HG03064 (cell line): ENCODE data around the gene ZNF766.
A peak's percentile ranks its signal among the peaks of the same experiment; 100 is the strongest.
"Not testable (repeated sequence)": the region's sequence is repeated elsewhere in the genome, so short reads cannot be mapped to it uniquely, and the experiment has no call there.

ENCODE experiments used
- ATAC-seq: cut with Tn5 transposase; IDR thresholded peaks from one replicate; pipeline ENCODE4 v1.9.1; 2021; ENCODE audit warnings: low read depth; ENCODE audit not compliant: unreplicated experiment

Gene ZNF766

DNA sequence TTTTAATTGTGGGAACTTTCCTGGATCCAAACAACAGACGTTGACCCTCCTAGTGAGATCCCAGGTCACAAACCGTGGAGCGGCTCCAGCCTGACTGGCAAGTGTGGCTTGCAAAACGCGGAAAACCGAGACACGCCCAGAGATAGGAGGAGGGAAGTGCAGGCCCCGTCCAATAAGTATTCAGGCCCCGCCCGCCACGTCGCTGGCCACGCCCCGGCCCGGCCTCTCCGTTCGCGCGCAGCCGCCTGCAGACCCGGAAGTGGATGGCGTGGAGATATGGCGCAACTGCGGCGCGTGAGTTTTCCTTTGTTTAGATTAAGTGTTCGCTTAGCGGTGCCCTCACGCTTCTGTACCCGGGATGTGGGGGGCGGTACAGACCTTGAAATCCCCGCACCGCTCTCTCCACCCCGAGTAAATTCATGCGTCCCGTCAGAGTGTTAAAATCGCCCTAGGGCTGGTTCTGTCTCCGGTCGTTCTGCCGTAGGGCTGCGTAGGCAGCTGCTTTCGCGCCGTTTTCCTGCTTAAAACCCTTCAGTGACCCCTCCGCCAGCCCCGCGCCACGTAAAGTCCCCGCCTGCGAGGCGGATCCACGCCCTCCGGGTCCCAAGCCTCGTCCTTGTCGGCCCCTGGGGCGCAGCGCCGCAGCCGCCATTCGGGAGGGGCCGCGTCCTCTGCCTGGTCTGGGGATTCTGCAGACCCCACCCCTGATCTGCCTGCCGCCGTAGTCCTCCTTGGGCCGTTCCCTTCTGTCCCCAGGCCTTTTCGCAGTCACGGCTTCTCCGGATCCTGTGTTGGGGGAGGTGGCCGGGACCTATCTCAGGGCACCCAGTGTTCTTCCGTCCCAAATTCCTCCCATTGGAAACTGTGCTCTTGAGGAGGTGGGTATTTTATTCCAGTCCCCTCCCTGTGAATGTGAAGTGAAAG, at the start of gene ZNF766:
ZNF766 (plus strand) TSS at position 250 of the 924 bp plus-strand sequence; CDS start at position 277, 27 bp downstream.
- peak; percentile 61 for ATAC-seq

DNA sequence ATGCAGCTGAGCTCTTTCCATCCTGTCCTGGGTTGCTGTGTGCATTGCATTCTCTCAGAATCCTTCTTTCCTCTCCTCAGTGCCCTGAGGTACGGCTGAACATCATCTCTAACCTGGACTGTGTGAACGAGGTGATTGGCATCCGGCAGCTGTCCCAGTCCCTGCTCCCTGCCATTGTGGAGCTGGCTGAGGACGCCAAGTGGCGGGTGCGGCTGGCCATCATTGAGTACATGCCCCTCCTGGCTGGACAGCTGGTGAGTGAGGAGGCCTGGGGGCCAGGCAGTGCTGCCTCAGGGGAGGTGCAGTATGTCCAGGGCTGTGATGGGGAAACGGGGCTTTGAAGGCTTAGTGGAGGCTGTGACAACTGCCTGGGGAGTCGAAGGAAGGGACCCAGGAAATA, 49.8 kb upstream of the ZNF766 start:
- ATAC-seq: no peak

DNA sequence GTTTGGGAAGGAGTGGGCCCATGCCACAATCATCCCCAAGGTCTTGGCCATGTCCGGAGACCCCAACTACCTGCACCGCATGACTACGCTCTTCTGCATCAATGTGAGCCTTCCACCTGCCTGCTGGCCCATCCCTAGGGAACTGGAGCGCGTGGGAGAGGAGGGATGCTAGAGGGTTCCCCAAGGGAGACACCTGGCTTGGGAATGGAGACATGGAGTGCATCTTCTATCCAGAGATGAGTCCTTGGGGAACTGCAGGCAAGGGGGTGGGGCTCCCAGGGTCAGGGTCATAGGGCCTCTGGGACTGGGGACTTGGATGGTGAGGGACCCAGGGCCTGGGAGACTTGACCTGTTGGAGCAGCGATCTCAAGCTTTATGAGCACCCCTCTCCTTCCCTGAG, 48.4 kb upstream of the ZNF766 start:
- no peak for ATAC-seq

- no peak for ATAC-seq
Measured at GRCh38 chr19:52221831-52222375, 47.5 kb upstream of the ZNF766 start.

DNA sequence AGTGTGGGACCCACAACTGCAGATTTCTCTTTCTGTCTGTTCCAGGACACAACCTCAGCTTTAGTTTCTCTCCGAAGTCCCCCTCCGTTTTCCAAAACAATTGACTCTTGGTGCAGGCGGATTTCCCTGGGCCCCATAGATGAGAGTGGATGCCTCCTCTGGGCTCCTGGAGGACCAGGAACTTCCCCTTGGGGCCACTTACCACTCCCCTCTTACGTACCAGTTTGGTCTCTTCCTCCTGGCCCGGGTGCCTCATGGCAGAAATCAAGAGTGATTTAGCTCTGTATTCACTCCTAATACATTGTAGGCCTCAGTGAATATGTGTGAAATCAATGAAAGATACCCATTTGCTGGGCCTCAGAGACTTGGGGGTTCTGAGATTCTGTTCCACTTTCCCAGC, 45.2 kb upstream of the ZNF766 start:
- ATAC-seq: no peak

DNA sequence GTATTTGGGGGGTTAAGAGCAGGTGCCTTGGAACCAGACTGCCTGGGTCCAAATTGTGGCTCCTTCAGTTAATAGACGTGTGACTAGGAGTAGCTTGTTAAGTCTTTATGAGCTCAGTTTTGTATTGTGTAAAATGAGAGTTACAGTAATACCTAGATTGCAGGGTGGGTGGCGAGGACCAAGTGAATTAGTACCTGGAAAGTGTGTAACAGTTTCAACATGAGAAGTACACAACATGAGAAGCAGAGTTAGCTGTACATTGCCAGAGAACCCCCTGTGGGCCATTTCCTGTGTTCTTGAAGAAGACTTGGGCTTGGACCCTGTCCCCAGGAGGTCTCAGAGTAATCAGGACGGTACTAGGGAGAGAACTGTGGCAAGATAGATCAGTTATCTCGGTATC, 42.7 kb upstream of the ZNF766 start:
- ATAC-seq: no peak

DNA sequence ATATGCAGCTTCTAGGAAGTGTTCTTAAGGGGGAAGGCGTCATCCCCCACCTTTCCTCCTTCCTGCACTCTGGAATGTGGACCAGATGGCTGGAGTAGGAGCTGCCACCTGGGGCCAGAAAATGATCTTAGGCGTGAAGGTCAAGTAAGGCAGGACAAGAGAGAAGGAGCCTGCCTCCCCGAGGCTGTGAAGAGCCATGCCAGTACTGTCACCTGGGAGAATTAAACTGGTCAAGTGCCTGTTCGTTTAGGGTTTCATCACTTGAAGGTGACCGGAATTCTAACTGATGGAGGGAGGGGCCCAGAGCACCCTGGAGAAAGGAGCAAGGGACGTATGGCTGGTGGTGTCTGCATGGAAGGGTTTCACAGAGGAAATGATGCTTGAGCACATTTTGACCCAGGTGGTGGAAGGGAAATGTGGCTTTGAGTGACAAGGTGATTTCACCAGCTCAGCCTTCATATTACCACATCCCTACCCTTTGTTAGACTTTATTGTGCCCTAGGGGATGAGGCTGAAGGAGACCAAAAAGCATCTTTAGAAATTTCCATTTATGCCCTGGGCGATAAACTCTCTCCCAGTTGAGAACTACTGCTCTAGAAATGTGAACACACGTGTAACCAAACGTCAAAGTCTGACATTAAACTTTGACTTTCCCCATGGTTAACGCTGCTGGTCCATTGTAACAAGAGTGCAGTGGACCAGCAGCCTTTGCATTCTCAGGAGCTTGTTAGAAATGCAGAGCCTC, 42.0 kb upstream of the ZNF766 start:
- ATAC-seq: no peak

DNA sequence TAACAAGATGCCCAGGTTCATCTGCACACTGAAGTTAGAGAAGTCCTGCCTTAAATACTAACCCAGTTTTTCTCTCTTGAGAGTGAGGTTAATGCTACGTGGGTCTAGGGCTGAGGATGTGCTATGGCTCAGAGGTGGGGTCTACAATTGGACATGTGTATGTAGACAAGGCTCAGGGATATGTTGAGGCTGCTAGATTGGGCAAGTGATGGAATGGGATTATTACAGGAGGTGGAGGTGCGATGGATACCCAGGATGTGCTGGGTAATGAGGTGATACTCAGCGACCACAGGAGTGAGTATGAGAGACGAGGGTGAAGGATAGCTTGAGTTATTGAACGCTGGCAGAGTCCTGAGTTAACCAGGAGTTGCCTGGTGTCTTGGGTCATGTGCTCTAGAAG, 41.4 kb upstream of the ZNF766 start:
- no peak for ATAC-seq

GRCh38 chr19:52229524-52229923, 39.9 kb upstream of the ZNF766 start:
- ATAC-seq: no peak

DNA sequence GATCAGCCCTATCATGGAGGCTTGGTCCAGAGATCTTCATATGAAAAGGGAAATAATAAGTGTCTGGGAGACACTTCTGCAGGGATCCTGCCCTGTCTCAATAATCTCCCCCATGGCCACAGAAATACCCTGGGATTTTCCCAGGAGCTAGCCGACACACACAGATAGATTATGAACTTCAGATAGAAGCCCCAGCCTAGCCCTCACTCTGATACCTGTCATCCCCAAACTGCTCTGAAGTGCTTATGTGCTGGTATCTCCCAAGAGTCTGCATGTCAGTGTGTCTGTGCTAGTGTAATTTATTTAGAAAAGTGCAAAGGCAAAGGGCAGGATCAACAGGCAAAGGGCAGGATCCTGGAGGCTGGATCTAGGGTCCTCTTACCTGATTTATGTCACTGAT, 38.7 kb upstream of the ZNF766 start:
- no peak for ATAC-seq

GRCh38 chr19:52231154-52231910, 38.1 kb upstream of the ZNF766 start:
- ATAC-seq: no peak

DNA sequence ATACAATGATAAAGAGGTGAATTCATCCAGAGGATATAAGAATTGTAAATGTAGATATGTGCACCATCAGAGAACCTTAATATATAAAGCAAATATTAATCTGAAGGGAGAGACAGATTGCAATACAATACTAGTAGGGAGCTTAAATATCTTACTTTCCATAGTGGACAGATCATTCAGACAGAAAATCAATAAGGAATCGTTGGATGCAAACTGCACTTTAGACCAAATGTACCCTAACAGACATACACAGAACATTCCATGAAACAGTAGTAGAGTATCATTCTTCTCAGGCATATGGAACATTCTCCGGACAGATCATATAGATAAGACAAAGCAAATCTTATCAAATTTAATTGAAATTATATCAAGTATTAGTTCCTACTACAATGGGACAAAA, 35.0 kb upstream of the ZNF766 start:
- no peak for ATAC-seq

GRCh38 chr19:52237197-52237596, 32.2 kb upstream of the ZNF766 start:
- ATAC-seq: no peak

DNA sequence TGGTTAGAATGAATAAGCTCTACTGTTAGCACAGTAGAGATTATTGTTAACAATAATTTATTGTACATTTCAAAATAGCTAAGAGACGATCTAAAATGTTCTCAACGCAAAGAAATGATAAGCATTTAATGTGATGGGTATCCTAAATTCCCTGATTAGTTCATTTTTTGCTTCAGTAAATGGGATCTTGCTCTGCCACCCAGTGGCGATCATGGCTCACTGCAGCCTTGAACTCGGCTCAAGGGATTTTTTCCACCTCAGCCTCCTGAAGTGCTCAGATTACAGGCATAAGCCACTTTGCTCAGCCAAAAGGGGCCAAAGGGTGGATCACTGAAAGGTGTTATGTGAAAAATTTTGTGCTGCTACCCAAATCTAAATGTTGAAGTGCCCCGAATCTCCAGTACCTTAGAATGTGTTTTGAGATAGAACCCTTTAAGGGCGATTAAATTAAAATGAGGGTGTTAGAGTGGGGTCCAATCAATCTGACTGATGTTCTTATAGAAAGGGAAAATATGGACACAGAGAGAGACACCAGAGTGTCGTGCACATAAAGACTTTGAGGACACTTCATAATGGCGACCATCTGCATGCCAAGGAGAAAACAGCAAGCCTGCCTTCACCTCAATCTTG, 31.5 kb upstream of the ZNF766 start:
- no peak for ATAC-seq

GRCh38 chr19:52244021-52244420, 25.4 kb upstream of the ZNF766 start:
- no peak for ATAC-seq

DNA sequence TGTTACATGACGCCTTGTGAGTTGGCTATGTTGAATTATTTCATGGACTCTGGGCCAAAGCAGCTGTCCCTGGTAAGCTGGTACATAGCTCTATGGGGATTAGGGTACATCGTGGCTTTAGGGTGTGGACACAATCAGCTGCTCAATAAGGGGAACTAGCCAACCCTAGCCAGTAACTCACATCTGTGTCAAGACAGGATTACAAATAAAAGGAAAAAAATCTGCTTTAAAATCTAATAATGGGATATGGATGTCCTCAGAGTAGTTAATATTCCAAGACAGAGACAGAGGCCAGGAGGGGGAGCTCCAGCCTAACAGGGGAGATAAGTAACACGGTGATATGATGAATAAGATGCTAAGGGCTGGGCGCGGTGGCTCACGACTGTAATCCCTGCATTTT, 21.1 kb upstream of the ZNF766 start:
- no peak for ATAC-seq

GRCh38 chr19:52258426-52258825, 11.0 kb upstream of the ZNF766 start:
- no peak for ATAC-seq

- ATAC-seq: not testable (repeated sequence)
Measured at GRCh38 chr19:52265556-52265955, 3.8 kb upstream of the ZNF766 start.

GRCh38 chr19:52270266-52270885, 989 bp downstream of the ZNF766 start:
- no peak for ATAC-seq

DNA sequence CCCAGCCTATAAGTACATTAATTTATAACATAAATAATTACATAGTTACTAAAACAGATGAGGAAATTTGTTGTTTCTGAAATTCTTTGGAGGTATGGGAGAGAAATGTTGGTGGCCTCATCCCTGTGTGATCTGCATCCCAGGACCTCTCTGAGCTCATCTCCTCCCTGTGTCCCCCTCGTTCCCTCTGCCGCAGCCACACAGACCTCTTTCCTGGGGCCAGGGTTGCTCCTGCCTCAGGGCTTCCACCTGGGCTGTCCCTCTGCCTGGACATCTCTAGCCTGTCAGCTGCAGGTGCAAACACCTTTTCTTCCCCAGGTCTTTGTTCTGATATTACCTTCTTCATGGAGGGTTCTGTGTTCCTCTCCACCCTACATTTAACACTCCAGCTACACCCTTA, 3.9 kb downstream of the ZNF766 start:
- no peak for ATAC-seq
